Endometrium (tissue), 2 donors: ENCODE measurements around the gene GPC1.
"Not testable (repeated sequence)": the region's sequence is repeated elsewhere in the genome, so short reads cannot be mapped to it uniquely, and the experiment has no call there.

Experiments used
- FAIRE-seq: peaks from 2 replicates; lab custom pipeline; 2012; peaks lifted over from hg19 to GRCh38; lab: Jason Lieb, UNC
- donor health status: control.
- donor health status: control.

GPC1 gene

GRCh38 chr2:240435457-240435947 lies at the start of gene GPC1:
Gene GPC1, plus strand, starts transcription at chr2:240435663. Its CDS starts 256 bp downstream, at chr2:240435919.
- no peak for FAIRE-seq

- no peak for FAIRE-seq
Observed at GRCh38 chr2:240386326-240386725, 49.1 kb upstream of the GPC1 start.

- FAIRE-seq: not testable (repeated sequence)
Observed at GRCh38 chr2:240386743-240387142, 48.7 kb upstream of the GPC1 start.

- no peak for FAIRE-seq
Observed at GRCh38 chr2:240387325-240387668, 48.2 kb upstream of the GPC1 start.

GRCh38 chr2:240387669-240388358 lies 47.6 kb upstream of the GPC1 start:
- peak; percentile 26 for FAIRE-seq

- no peak for FAIRE-seq
Observed at GRCh38 chr2:240388471-240389301, 46.8 kb upstream of the GPC1 start.

GRCh38 chr2:240389302-240389805 lies 46.1 kb upstream of the GPC1 start:
- FAIRE-seq: no peak

GRCh38 chr2:240390091-240391073 lies 45.1 kb upstream of the GPC1 start:
- no peak for FAIRE-seq

- FAIRE-seq: no peak
Observed at GRCh38 chr2:240391111-240392051, 44.1 kb upstream of the GPC1 start.

- no peak for FAIRE-seq
Observed at GRCh38 chr2:240392084-240392947, 43.1 kb upstream of the GPC1 start.

GRCh38 chr2:240392948-240393830 lies 42.3 kb upstream of the GPC1 start:
- FAIRE-seq: no peak

- FAIRE-seq: no peak
Observed at GRCh38 chr2:240393831-240394410, 41.5 kb upstream of the GPC1 start.

- FAIRE-seq: no peak
Observed at GRCh38 chr2:240394549-240394948, 40.9 kb upstream of the GPC1 start.

- FAIRE-seq: no peak
Observed at GRCh38 chr2:240395448-240395847, 40.0 kb upstream of the GPC1 start.

- FAIRE-seq: no peak
Observed at GRCh38 chr2:240395896-240396622, 39.4 kb upstream of the GPC1 start.

GRCh38 chr2:240396623-240397541 lies 38.6 kb upstream of the GPC1 start:
- FAIRE-seq: no peak

- no peak for FAIRE-seq
Observed at GRCh38 chr2:240397542-240397916, 37.9 kb upstream of the GPC1 start.
